ENCODE measurements around the gene MAGIX.

MAGIX gene

DNA sequence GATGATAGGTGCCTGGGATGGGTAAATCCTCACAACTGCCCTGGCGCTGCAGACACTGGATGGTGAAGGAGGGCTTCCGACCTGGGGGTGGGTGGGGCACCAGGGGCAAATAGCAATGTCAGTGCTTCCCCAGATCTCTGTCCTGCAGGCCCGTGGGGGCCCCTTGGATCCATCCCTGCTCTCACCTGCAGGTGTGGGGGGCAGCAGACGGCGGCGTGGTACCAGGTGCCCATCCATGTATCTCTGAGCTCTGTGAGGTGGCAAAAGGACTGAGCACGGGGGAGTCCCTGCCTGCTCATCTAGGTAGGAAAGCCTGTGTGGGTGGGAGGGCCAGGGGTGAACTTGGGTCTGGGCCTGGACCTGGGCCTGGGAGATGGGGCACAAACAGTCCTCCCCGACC lies 44.0 kb downstream of the MAGIX start:
- Histone ChIP-seq H3K79me2 (ENCODE audit: insufficient read depth, low read length) (no peaks in the 10 kb centered on the region), H4K20me1 (ENCODE audit: low read depth, low read length) (no peaks in the 10 kb centered on the region), H3K4me3 (ENCODE audit: insufficient read depth, low read length, poor library complexity, severe bottlenecking) (no peak overlapping the region), H3K9me3 (ENCODE audit: insufficient read depth, low read length) (no peaks in the 10 kb centered on the region), H3K4me2 (ENCODE audit: low read depth, low read length, poor library complexity, severe bottlenecking) (no peak overlapping the region), H3K9me2 (replicated peaks; ENCODE audit: insufficient read depth, low read length) (no peaks in the 10 kb centered on the region), H3K27ac (ENCODE audit: low read depth, low read length) (no peak overlapping the region), H3F3A (ENCODE audit: insufficient read depth) (no peaks in the 10 kb centered on the region), H3K9ac (ENCODE audit: low read length) (no peak overlapping the region), H3K36me3 (ENCODE audit: low read length) (no peaks in the 10 kb centered on the region), H2AFZ (ENCODE audit: low read depth, low read length, severe bottlenecking) (no peak overlapping the region), H3K27me3 (ENCODE audit: low read length) (no peaks in the 10 kb centered on the region)
- TF ChIP-seq, protein P1, sequence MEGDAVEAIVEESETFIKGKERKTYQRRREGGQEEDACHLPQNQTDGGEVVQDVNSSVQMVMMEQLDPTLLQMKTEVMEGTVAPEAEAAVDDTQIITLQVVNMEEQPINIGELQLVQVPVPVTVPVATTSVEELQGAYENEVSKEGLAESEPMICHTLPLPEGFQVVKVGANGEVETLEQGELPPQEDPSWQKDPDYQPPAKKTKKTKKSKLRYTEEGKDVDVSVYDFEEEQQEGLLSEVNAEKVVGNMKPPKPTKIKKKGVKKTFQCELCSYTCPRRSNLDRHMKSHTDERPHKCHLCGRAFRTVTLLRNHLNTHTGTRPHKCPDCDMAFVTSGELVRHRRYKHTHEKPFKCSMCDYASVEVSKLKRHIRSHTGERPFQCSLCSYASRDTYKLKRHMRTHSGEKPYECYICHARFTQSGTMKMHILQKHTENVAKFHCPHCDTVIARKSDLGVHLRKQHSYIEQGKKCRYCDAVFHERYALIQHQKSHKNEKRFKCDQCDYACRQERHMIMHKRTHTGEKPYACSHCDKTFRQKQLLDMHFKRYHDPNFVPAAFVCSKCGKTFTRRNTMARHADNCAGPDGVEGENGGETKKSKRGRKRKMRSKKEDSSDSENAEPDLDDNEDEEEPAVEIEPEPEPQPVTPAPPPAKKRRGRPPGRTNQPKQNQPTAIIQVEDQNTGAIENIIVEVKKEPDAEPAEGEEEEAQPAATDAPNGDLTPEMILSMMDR (IDR thresholded peaks at IDR 0.05; ENCODE audit: insufficient read depth, low read length, poor library complexity, severe bottlenecking) = no peak
- TF ChIP-seq EZH2phosphoT487 (conservative IDR thresholded peaks at IDR 0.05; ENCODE audit: low read length) = no peak

DNA sequence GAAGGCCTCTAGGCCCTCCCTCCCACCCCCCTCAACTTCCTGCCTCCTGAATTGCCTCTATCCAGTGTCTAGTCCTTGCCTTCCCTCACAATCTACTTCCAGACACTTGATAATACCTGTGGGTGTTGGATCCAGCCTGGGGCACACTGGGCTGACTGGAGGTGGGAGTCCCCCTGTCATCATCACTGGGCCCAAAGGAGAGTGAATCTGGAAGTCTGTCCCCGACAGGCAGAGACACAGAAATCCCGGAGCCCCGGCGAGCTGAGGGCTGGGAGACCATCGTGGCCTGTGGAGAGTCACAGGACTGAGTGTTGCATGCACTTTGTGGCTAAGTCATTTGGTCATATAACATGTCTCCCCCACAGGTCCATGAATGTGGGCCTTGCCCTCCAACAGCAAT lies 45.8 kb downstream of the MAGIX start:
- H3K79me2 ChIP-seq (ENCODE audit: insufficient read depth, low read length) = no peaks in the 10 kb centered on the region
- no peak overlapping the region for H3K27ac ChIP-seq (ENCODE audit: low read depth, low read length)
- H2AFZ ChIP-seq (ENCODE audit: low read depth, low read length, severe bottlenecking) = no peak overlapping the region
- H3K4me3 ChIP-seq (ENCODE audit: insufficient read depth, low read length, poor library complexity, severe bottlenecking) = no peak overlapping the region
- no peaks in the 10 kb centered on the region for H3K9me2 ChIP-seq (replicated peaks; ENCODE audit: insufficient read depth, low read length)
- H3K9ac ChIP-seq (ENCODE audit: low read length) = no peak overlapping the region
- no peak overlapping the region for H3K4me2 ChIP-seq (ENCODE audit: low read depth, low read length, poor library complexity, severe bottlenecking)
- no peaks in the 10 kb centered on the region for H3K9me3 ChIP-seq (ENCODE audit: insufficient read depth, low read length)
- H4K20me1 ChIP-seq (ENCODE audit: low read depth, low read length) = no peaks in the 10 kb centered on the region
- H3F3A ChIP-seq (ENCODE audit: insufficient read depth) = no peaks in the 10 kb centered on the region
- H3K27me3 ChIP-seq (ENCODE audit: low read length) = no peaks in the 10 kb centered on the region
- TF ChIP-seq EZH2phosphoT487 (conservative IDR thresholded peaks at IDR 0.05; ENCODE audit: low read length) = no peak
- TF ChIP-seq, protein P1 (IDR thresholded peaks at IDR 0.05; ENCODE audit: insufficient read depth, low read length, poor library complexity, severe bottlenecking) = no peak
- no peaks in the 10 kb centered on the region for H3K36me3 ChIP-seq (ENCODE audit: low read length)

DNA sequence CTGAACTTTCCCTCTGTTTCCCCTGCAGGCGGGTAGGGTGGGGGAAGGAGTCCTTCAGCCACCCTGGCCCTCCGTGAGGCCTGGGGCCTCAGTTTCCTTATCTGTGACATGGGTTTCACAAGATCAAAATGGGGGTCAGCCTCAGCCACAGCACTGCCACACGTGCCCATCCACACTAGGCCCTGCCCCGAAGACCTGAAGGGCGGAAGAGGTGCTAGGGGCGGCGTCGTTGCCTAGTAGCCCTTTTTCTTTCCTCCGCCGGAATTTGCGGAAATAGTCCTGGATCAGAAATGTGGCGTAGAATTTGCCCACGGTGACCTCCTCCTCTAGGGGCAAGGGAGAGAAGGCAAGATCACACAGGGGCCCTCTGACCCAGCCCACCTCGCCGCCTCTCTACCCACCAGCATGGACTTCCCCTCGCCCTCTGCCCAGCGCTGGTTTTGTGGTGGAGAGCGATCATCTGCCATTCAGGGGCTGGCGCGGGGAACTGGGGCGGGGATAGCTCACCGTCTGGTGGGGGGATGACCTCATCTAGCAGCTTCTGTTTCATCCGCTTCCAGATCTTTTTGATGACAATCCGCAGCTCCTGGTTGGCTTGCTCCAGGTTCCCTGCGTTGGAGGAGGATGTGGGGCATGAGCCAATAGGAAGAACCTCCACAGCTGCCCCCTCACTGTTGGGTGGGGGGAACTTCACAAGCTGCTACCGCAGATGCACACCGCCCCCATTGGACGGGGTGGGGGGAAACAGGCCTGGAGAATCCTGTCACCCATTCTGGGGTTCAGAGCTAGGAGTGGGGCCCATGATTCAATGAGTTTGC lies 47.1 kb downstream of the MAGIX start:
- Histone ChIP-seq H3K9ac (ENCODE audit: low read length) (no peak overlapping the region), H4K20me1 (ENCODE audit: low read depth, low read length) (no peaks in the 10 kb centered on the region), H3K4me3 (ENCODE audit: insufficient read depth, low read length, poor library complexity, severe bottlenecking) (no peak overlapping the region), H3K9me2 (replicated peaks; ENCODE audit: insufficient read depth, low read length) (no peaks in the 10 kb centered on the region), H3K4me2 (ENCODE audit: low read depth, low read length, poor library complexity, severe bottlenecking) (no peak overlapping the region), H3K27ac (ENCODE audit: low read depth, low read length) (no peak overlapping the region), H3K9me3 (ENCODE audit: insufficient read depth, low read length) (no peaks in the 10 kb centered on the region), H3K36me3 (ENCODE audit: low read length) (no peaks in the 10 kb centered on the region), H3K79me2 (ENCODE audit: insufficient read depth, low read length) (no peaks in the 10 kb centered on the region), H3F3A (ENCODE audit: insufficient read depth) (no peaks in the 10 kb centered on the region), H2AFZ (ENCODE audit: low read depth, low read length, severe bottlenecking) (no peak overlapping the region), H3K27me3 (ENCODE audit: low read length) (no peaks in the 10 kb centered on the region)
- TF ChIP-seq, protein P1 (IDR thresholded peaks at IDR 0.05; ENCODE audit: insufficient read depth, low read length, poor library complexity, severe bottlenecking) = no peak
- TF ChIP-seq EZH2phosphoT487 (conservative IDR thresholded peaks at IDR 0.05; ENCODE audit: low read length) = no peak

Data from SU-DHL-6 (cell line).